H1 (cell line): ENCODE results near the gene SEMA3E. TPM values are rescaled to one million over a fixed set of nuclear protein-coding genes. Genes with fewer than 3 reads are reported as not detected.

Source experiments
- CTCF ChIA-PET: fragments of 300-600 bp; sonication (Branson Sonifier 250); formaldehyde crosslinking; loops from one replicate; lab custom pipeline; 2021; ENCODE audit not compliant: partially characterized antibody; lab: Charles Lee
- POLR2A ChIA-PET: fragments of 300-600 bp; sonication (Branson Sonifier 250); formaldehyde crosslinking; loops from one replicate; lab custom pipeline; 2021; ENCODE audit warnings: inconsistent platforms; ENCODE audit not compliant: partially characterized antibody; lab: Charles Lee
- DNase-seq, 2 experiments: peaks; one replicate each; pipeline versions ENCODE4 v3.0.0 to v3.0.0-alpha.2; 2010 to 2022; ENCODE audit warnings: low spot score in 2 of 2, low read depth in 1 of 2, mixed read lengths in 1 of 2
- FAIRE-seq: peaks from 2 replicates; lab custom pipeline; 2011; peaks lifted over from hg19 to GRCh38; lab: Jason Lieb, UNC
- H2AFZ ChIP-seq: 2 replicates; pipeline ENCODE4 v1.8.1; 2012; ENCODE audit warnings: low read length, inconsistent platforms
- H2AK5ac ChIP-seq: 2 replicates; pipeline ENCODE4 v1.6.1; 2013; ENCODE audit warnings: low read depth, low read length
- H2BK120ac ChIP-seq: replicated peaks from 2 replicates; pipeline ENCODE3; 2013; ENCODE audit warnings: low read depth, low read length, inconsistent platforms
- H2BK12ac ChIP-seq: 2 replicates; pipeline ENCODE4 v1.6.1; 2013; ENCODE audit warnings: low read depth, low read length
- H2BK15ac ChIP-seq: 2 replicates; pipeline ENCODE4 v1.6.1; 2013; ENCODE audit warnings: low read length
- H2BK20ac ChIP-seq: 2 replicates; pipeline ENCODE4 v1.6.1; 2013; ENCODE audit warnings: low read length
- H2BK5ac ChIP-seq: 2 replicates; pipeline ENCODE4 v1.6.1; 2013; ENCODE audit warnings: low read depth, low read length
- H3K14ac ChIP-seq: 2 replicates; pipeline ENCODE4 v1.6.1; 2013; ENCODE audit warnings: inconsistent platforms; ENCODE audit not compliant: insufficient read length
- H3K18ac ChIP-seq: 2 replicates; pipeline ENCODE4 v1.6.1; 2013; ENCODE audit warnings: low read length; ENCODE audit errors: extremely low read depth
- H3K23ac ChIP-seq: 2 replicates; pipeline ENCODE4 v1.6.1; 2013; ENCODE audit warnings: inconsistent platforms; ENCODE audit not compliant: insufficient read length
- H3K23me2 ChIP-seq: 2 replicates; pipeline ENCODE4 v1.6.1; 2013; ENCODE audit warnings: low read depth, low read length
- H3K27ac ChIP-seq: 2 replicates; pipeline ENCODE4 v1.6.1; 2011; ENCODE audit warnings: low read depth, low read length, inconsistent platforms
- H3K27me3 ChIP-seq, 4 experiments: replicated peaks in 1 of 4; 1 replicate in 1 of 4; 2 replicates in 3 of 4; pipeline versions ENCODE4 v1.6.1 to v1.8.1; 2011 to 2013; ENCODE audit warnings: low read length in 3 of 4, mild to moderate bottlenecking in 3 of 4, inconsistent platforms in 2 of 4, mixed read lengths in 2 of 4, moderate library complexity in 1 of 4; ENCODE audit not compliant: control insufficient read depth in 3 of 4, insufficient read depth in 3 of 4; ENCODE audit errors: extremely low read depth in 1 of 4
- H3K36me3 ChIP-seq, 4 experiments: 2 replicates each; pipeline versions ENCODE4 v1.6.1 to v1.8.1; 2011 to 2013; ENCODE audit warnings: mild to moderate bottlenecking in 4 of 4, low read length in 3 of 4, moderate library complexity in 2 of 4, control low read depth in 1 of 4, inconsistent platforms in 1 of 4; ENCODE audit not compliant: insufficient read depth in 4 of 4, control insufficient read depth in 2 of 4
- H3K4ac ChIP-seq: replicated peaks from 2 replicates; pipeline ENCODE3; 2013; ENCODE audit warnings: low read length, low read depth, mixed read lengths, inconsistent platforms; ENCODE audit not compliant: insufficient read length
- H3K4me1 ChIP-seq, 4 experiments: replicated peaks in 1 of 4; 1 replicate in 1 of 4; 2 replicates in 3 of 4; pipeline versions ENCODE4 v1.6.1 to v1.8.1; 2011 to 2013; ENCODE audit warnings: low read length in 3 of 4, inconsistent platforms in 2 of 4, mixed read lengths in 1 of 4; ENCODE audit not compliant: insufficient read depth in 4 of 4, control insufficient read depth in 3 of 4
- H3K4me2 ChIP-seq, 2 experiments: 2 replicates each; pipeline versions ENCODE4 v1.6.1 to v1.8.1; 2011 to 2013; ENCODE audit warnings: low read depth in 2 of 2, low read length in 2 of 2, control low read depth in 1 of 2, inconsistent platforms in 1 of 2, mild to moderate bottlenecking in 1 of 2; ENCODE audit not compliant: insufficient read depth in 1 of 2
- H3K4me3 ChIP-seq, 4 experiments: fragments of 200-600, 300-600 bp in 1 of 4; sonication (generic), shearing (Covaris generic), sonication (Bioruptor Twin) in 1 of 4; 2 replicates each; pipeline versions ENCODE4 v1.5.1 to v1.8.1; 2011 to 2016; ENCODE audit warnings: low read length in 4 of 4, low read depth in 3 of 4, control low read depth in 2 of 4, inconsistent platforms in 2 of 4, mild to moderate bottlenecking in 2 of 4, mixed read lengths in 1 of 4, moderate library complexity in 1 of 4; ENCODE audit not compliant: insufficient read depth in 2 of 4; ENCODE audit errors: extremely low read depth in 1 of 4
- H3K56ac ChIP-seq: replicated peaks from 2 replicates; pipeline ENCODE3; 2013; ENCODE audit warnings: low read depth, mild to moderate bottlenecking, mixed read lengths, low read length, inconsistent platforms; ENCODE audit not compliant: insufficient read length
- H3K79me1 ChIP-seq: 2 replicates; pipeline ENCODE4 v1.6.1; 2013; ENCODE audit warnings: low read depth, low read length, control low read depth
- H3K79me2 ChIP-seq, 2 experiments: 2 replicates each; pipeline versions ENCODE4 v1.6.1 to v1.8.1; 2012 to 2013; ENCODE audit warnings: low read length in 2 of 2, mild to moderate bottlenecking in 2 of 2, inconsistent platforms in 1 of 2; ENCODE audit not compliant: insufficient read depth in 2 of 2, control insufficient read depth in 1 of 2
- H3K9ac ChIP-seq, 4 experiments: replicated peaks in 1 of 4; 1 replicate in 1 of 4; 2 replicates in 3 of 4; pipeline versions ENCODE4 v1.6.1 to v1.8.1; 2011 to 2013; ENCODE audit warnings: low read depth in 3 of 4, low read length in 3 of 4, control low read depth in 2 of 4, mild to moderate bottlenecking in 2 of 4, moderate library complexity in 2 of 4, inconsistent platforms in 1 of 4; ENCODE audit errors: extremely low read depth in 1 of 4
- H3K9me3 ChIP-seq, 2 experiments: 2 replicates each; pipeline versions ENCODE4 v1.6.1 to v1.8.1; 2012 to 2013; ENCODE audit warnings: mild to moderate bottlenecking in 2 of 2, moderate library complexity in 2 of 2, control low read depth in 1 of 2, inconsistent platforms in 1 of 2, low read depth in 1 of 2, low read length in 1 of 2, mixed read lengths in 1 of 2; ENCODE audit not compliant: insufficient read depth in 2 of 2
- H4K20me1 ChIP-seq, 2 experiments: replicated peaks in 1 of 2; 2 replicates each; pipeline versions ENCODE3 to v1.8.1; 2011 to 2013; ENCODE audit warnings: inconsistent platforms in 2 of 2, low read length in 2 of 2, mild to moderate bottlenecking in 1 of 2; ENCODE audit not compliant: insufficient read depth in 2 of 2, control insufficient read depth in 1 of 2
- H4K5ac ChIP-seq: 2 replicates; pipeline ENCODE4 v1.6.1; 2013; ENCODE audit warnings: low read length, low read depth, mixed read lengths, inconsistent platforms; ENCODE audit not compliant: insufficient read length
- H4K8ac ChIP-seq: 2 replicates; pipeline ENCODE4 v1.8.0; 2013; ENCODE audit warnings: mild to moderate bottlenecking, moderate library complexity, low read length, inconsistent platforms; ENCODE audit not compliant: insufficient read depth; ENCODE audit errors: extremely low read depth
- H4K91ac ChIP-seq: replicated peaks from 2 replicates; pipeline ENCODE3; 2013; ENCODE audit warnings: low read length, mixed read lengths, inconsistent platforms; ENCODE audit not compliant: insufficient read length
- KDM1A ChIP-seq: fragments of 200-600, 300-600 bp; sonication (generic); IDR thresholded peaks from 2 replicates; pipeline ENCODE4 v1.7.1; 2016; ENCODE audit warnings: mild to moderate bottlenecking, low read length, borderline replicate concordance
- SAP30 ChIP-seq: fragments of 300-600 bp; sonication (generic); IDR thresholded peaks from 2 replicates; pipeline ENCODE4 v1.7.1; 2012; ENCODE audit warnings: low read length, moderate library complexity, mild to moderate bottlenecking, inconsistent platforms; ENCODE audit not compliant: insufficient read depth, insufficient replicate concordance
- SRF ChIP-seq: IDR thresholded peaks from 2 replicates; pipeline ENCODE4 v1.6.1; 2011; ENCODE audit warnings: mild to moderate bottlenecking, low read depth, low read length, moderate library complexity
- TEAD4 ChIP-seq: IDR thresholded peaks from 2 replicates; pipeline ENCODE4 v1.6.1; 2012; ENCODE audit warnings: low read depth, low read length, inconsistent platforms, mixed read lengths
- WGBS, 2 experiments: shearing (Covaris generic) in 1 of 2; methylation state at CpG; one replicate each; pipeline versions ENCODE4 v1.1.6 to v1.1.7; 2013 to 2015; ENCODE audit warnings: low lambda C conversion rate in 2 of 2, mixed read lengths in 2 of 2, inconsistent platforms in 1 of 2, low coverage in 1 of 2, missing lambda C conversion rate in 1 of 2; ENCODE audit not compliant: insufficient replicate concordance in 2 of 2, insufficient coverage in 1 of 2, insufficient read length in 1 of 2; ENCODE audit errors: extremely low coverage in 1 of 2, missing lambda C conversion rate in 1 of 2; 5-methylcytosine and 5-hydroxymethylcytosine counted together
- polyA plus RNA-seq, 7 experiments: library from polyadenylated mRNA; depleted of rRNA in 3 of 7; stranded (reverse) in 5 of 7; unstranded in 2 of 7; fragments of >200 nt in 5 of 7; fragments of 200-250 nt in 2 of 7; gene quantifications; 1 replicate in 5 of 7; 2 replicates in 1 of 7; 4 replicates in 1 of 7; pipeline versions ENCODE4 v1.2.1 to v1.2.3, GENCODE V29; 2011 to 2013; ENCODE audit warnings: missing spikeins in 2 of 7, mixed read lengths in 2 of 7
- total RNA-seq: library from RNA; stranded (reverse); fragmentation: NEBNext Ultra II Directional; extraction: Animal tissue kit (Norgen Biotek cat#: 25700); gene quantifications from 2 replicates; pipeline ENCODE4 v1.2.1, GENCODE V29; 2021

Gene SEMA3E
- total and polyA plus RNA-seq, 2 of the 8 experiments (the other 6 are each of a cell fraction or from before 2014, with no cell fraction given): 0.93 to 0.94 TPM

DNA sequence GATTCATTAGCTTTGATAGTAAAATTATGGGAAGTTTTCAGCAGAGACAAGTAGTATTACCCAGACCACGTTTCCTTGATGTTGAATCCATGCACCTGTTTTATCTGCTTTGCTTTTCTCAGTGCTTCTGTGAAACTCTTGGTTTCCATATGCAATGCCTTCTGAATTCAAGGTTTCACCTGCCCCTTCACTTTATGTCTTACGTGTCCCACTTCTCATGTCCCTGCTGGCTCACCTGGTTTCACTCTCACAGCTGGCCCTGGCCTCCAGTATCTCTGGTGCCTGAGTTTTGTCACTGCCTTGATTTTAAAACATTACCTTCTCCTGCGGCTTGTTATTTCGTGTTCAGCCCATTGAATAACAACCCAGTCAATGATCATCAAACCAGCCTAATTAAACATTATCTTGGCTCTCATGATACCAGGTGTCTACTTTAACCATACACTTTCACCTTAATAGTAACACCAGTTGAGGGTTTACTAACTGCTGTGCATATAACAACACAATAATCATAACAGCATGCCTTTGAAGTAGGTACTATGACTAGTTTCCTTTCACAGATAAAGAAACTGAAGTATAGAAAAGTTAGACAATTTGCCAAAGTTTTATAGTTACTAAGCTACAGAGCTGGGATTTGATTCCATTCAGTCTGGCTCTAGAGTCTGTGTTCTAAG is 310.5 kb downstream of the SEMA3E start:
- no peak overlapping the region for H3K23ac ChIP-seq
- H4K20me1 ChIP-seq: no peaks in the 10 kb centered on the region
- H3K27me3 ChIP-seq: no peaks in the 10 kb centered on the region
- DNase-seq (no peak), FAIRE-seq (no peak)
- no peak overlapping the region for H2AFZ ChIP-seq
- no peak overlapping the region for H4K8ac ChIP-seq
- H2BK5ac ChIP-seq: no peak overlapping the region
- H3K79me2 ChIP-seq: no peaks in the 10 kb centered on the region
- no peak overlapping the region for H3K4me3 ChIP-seq
- H3K4ac ChIP-seq: no peak overlapping the region
- H2BK20ac ChIP-seq: no peak overlapping the region
- 86% methylated on average over 4 of the region's 4 CpGs; no CpG with 5 or more reads in 1 of the 2 experiments for WGBS, 2 experiments
- CTCF ChIA-PET: interaction anchor here (0.8 to 0.9 kb wide), 2 partner anchors 12 to 29 kb away, joined by 3 read pairs; no protein-coding TSS in a partner anchor
- H2BK12ac ChIP-seq: no peak overlapping the region
- no peaks in the 10 kb centered on the region for H3K79me1 ChIP-seq
- no peaks in the 10 kb centered on the region for H3K9me3 ChIP-seq
- H3K14ac ChIP-seq: no peak overlapping the region
- no peak overlapping the region for H4K91ac ChIP-seq
- H3K27ac ChIP-seq: no peak overlapping the region
- no peak overlapping the region for H2BK15ac ChIP-seq
- H4K5ac ChIP-seq: no peak overlapping the region
- no peak overlapping the region for H3K4me2 ChIP-seq
- no peak overlapping the region for H3K18ac ChIP-seq
- H3K4me1 ChIP-seq: 0 out of 7 replicates have a peak, but pooled peaks cover 0 to 2% (median 0%) of the 10 kb centered on the region in 4 experiments
- no peaks in the 10 kb centered on the region for H3K36me3 ChIP-seq
- no peak overlapping the region for H2AK5ac ChIP-seq
- H3K56ac ChIP-seq: no peak overlapping the region
- POLR2A ChIA-PET: no interaction called here
- H2BK120ac ChIP-seq: no peak overlapping the region
- H3K9ac ChIP-seq: no peak overlapping the region
- H3K23me2 ChIP-seq: no peaks in the 10 kb centered on the region
- TF ChIP-seq TEAD4 (no peak), SAP30 (no peak), SRF (no peak), KDM1A (no peak)
